Smooth muscle cell (in vitro differentiated cells): ENCODE measurements around the gene IRAK4. TPM values are rescaled to one million over a fixed set of nuclear protein-coding genes. Genes with fewer than 3 reads are reported as not detected.
"Not testable (repeated sequence)": the region's sequence is repeated elsewhere in the genome, so short reads cannot be mapped to it uniquely, and the experiment has no call there.

Experiments used
- DNase-seq: peaks from one replicate; lab custom pipeline; 2025; ENCODE audit not compliant: unreplicated experiment; lab: John Stamatoyannopoulos, UW
- H2AFZ ChIP-seq: fragments of 200-600 bp; sonication (generic); 2 replicates; pipeline ENCODE4 v1.6.0; 2016; ENCODE audit warnings: antibody characterized with exemption, low read depth, mild to moderate bottlenecking
- H3F3A ChIP-seq: fragments of 200-600 bp; sonication (generic); 2 replicates; pipeline ENCODE4 v1.6.0; 2017; ENCODE audit warnings: antibody characterized with exemption, low read depth
- H3K27ac ChIP-seq: fragments of 200-600 bp; sonication (generic); 2 replicates; pipeline ENCODE4 v1.5.1; 2016; ENCODE audit warnings: low read depth, mild to moderate bottlenecking
- H3K27me3 ChIP-seq: fragments of 200-600 bp; sonication (generic); 2 replicates; pipeline ENCODE4 v1.6.1; 2016; ENCODE audit warnings: low read depth, mild to moderate bottlenecking
- H3K36me3 ChIP-seq: fragments of 200-600 bp; sonication (generic); 2 replicates; pipeline ENCODE4 v1.5.1; 2016; ENCODE audit warnings: low read depth
- H3K4me1 ChIP-seq: fragments of 200-600 bp; sonication (generic); 2 replicates; pipeline ENCODE4 v1.5.1; 2016; ENCODE audit warnings: low read depth
- H3K4me2 ChIP-seq: fragments of 200-600 bp; sonication (generic); 2 replicates; pipeline ENCODE4 v1.6.0; 2016; ENCODE audit warnings: mild to moderate bottlenecking
- H3K4me3 ChIP-seq: fragments of 200-600 bp; sonication (generic); 2 replicates; pipeline ENCODE4 v1.5.1; 2016; ENCODE audit warnings: mild to moderate bottlenecking
- H3K79me2 ChIP-seq: fragments of 200-600 bp; sonication (generic); 2 replicates; pipeline ENCODE4 v1.6.0; 2016; ENCODE audit warnings: low read depth, mild to moderate bottlenecking
- H3K9ac ChIP-seq: fragments of 200-600 bp; sonication (generic); 2 replicates; pipeline ENCODE4 v1.6.0; 2016; ENCODE audit warnings: low read depth
- H3K9me3 ChIP-seq: fragments of 200-600 bp; sonication (generic); replicated peaks from 2 replicates; pipeline ENCODE4 v1.5.1; 2016; ENCODE audit warnings: low read depth
- H4K20me1 ChIP-seq: fragments of 200-600 bp; sonication (generic); 2 replicates; pipeline ENCODE4 v1.6.0; 2016; ENCODE audit warnings: low read depth
- CTCF ChIP-seq: fragments of 200-600 bp; sonication (generic); IDR thresholded peaks from 2 replicates; pipeline ENCODE4 v1.5.1; 2017; ENCODE audit warnings: borderline replicate concordance, mild to moderate bottlenecking, antibody characterized with exemption; ENCODE audit not compliant: insufficient read depth, poor library complexity, severe bottlenecking
- WGBS: methylation state at CpG from one replicate; pipeline ENCODE4 v1.1.7; 2016; ENCODE audit warnings: low lambda C conversion rate; 5-methylcytosine and 5-hydroxymethylcytosine counted together
- polyA plus RNA-seq: library from polyadenylated mRNA; unstranded; fragments of >200 nt; fragmentation: Nextera tagmentation; extraction: Ambion mirVana; gene quantifications from 2 replicates; pipeline ENCODE4 v1.2.1, GENCODE V29; 2016
- total RNA-seq: library from RNA; depleted of rRNA; stranded (reverse); fragments of >200 nt; gene quantifications from 2 replicates; pipeline ENCODE4 v1.2.3, GENCODE V29; 2014

Gene IRAK4
- total and polyA plus RNA-seq, 2 experiments from 2014 or later: 7.0 to 42.8 TPM

- H4K20me1 ChIP-seq: no peaks in the 10 kb centered on the region
- no peak overlapping the region for H3K4me3 ChIP-seq
- no peak for DNase-seq
- no peak overlapping the region for H3K4me2 ChIP-seq
- no peaks in the 10 kb centered on the region for H3K79me2 ChIP-seq
- TF ChIP-seq CTCF: no peak
- H2AFZ ChIP-seq: no peak overlapping the region
- no peaks in the 10 kb centered on the region for H3K9me3 ChIP-seq
- H3K9ac ChIP-seq: no peak overlapping the region
- peaks cover 20% of the 10 kb centered on the region for H3K36me3 ChIP-seq
- no peak overlapping the region for H3K27ac ChIP-seq
- peaks cover 4% of the 10 kb centered on the region for H3K4me1 ChIP-seq
- no peaks in the 10 kb centered on the region for H3K27me3 ChIP-seq
- H3F3A ChIP-seq: no peaks in the 10 kb centered on the region
Measured at GRCh38 chr12:43744826-43745225, 13.9 kb upstream of the IRAK4 start.

- WGBS: 49% methylated on average over 5 of the region's 5 CpGs
- H3K9me3 ChIP-seq: no peaks in the 10 kb centered on the region
Measured at GRCh38 chr12:43749016-43749415, 9.7 kb upstream of the IRAK4 start.

GRCh38 chr12:43750814-43751213, 7.9 kb upstream of the IRAK4 start:
- H2AFZ ChIP-seq: no peak overlapping the region
- H3K27ac ChIP-seq: no peak overlapping the region
- H3K9ac ChIP-seq: no peak overlapping the region
- H4K20me1 ChIP-seq: no peaks in the 10 kb centered on the region
- H3K4me2 ChIP-seq: no peak overlapping the region
- DNase-seq: no peak
- TF ChIP-seq CTCF: no peak
- H3K9me3 ChIP-seq: no peaks in the 10 kb centered on the region
- WGBS: 92% methylated on average over 3 of the region's 3 CpGs
- no peaks in the 10 kb centered on the region for H3K27me3 ChIP-seq
- no peaks in the 10 kb centered on the region for H3K4me1 ChIP-seq
- H3F3A ChIP-seq: no peaks in the 10 kb centered on the region
- peaks cover 13% of the 10 kb centered on the region for H3K36me3 ChIP-seq
- peaks cover 8% of the 10 kb centered on the region for H3K79me2 ChIP-seq
- no peak overlapping the region for H3K4me3 ChIP-seq

More at GRCh38 chr12:43749016-43749415, 9.7 kb upstream of the IRAK4 start:
- Histone ChIP-seq H3K9ac (no peak overlapping the region), H3K79me2 (peaks cover 8% of the 10 kb centered on the region), H3K36me3 (peaks cover 21% of the 10 kb centered on the region), H3K4me2 (peak overlapping the region; percentile 31), H2AFZ (no peak overlapping the region), H3F3A (no peaks in the 10 kb centered on the region), H3K4me1 (no peaks in the 10 kb centered on the region), H3K27me3 (no peaks in the 10 kb centered on the region), H3K4me3 (no peak overlapping the region), H4K20me1 (no peaks in the 10 kb centered on the region), H3K27ac (peak overlapping the region; percentile 8)
- no peak for DNase-seq
- no peak for TF ChIP-seq CTCF

GRCh38 chr12:43751360-43751759, 7.4 kb upstream of the IRAK4 start:
- not testable (repeated sequence) for H3K27ac ChIP-seq, H2AFZ ChIP-seq, H3K4me1 ChIP-seq, H3K4me3 ChIP-seq, H3K4me2 ChIP-seq, H3K9me3 ChIP-seq, DNase-seq, H3K27me3 ChIP-seq, H3K9ac ChIP-seq, H3F3A ChIP-seq, H4K20me1 ChIP-seq
- Histone ChIP-seq H3K79me2 (peaks cover 12% of the 10 kb centered on the region), H3K36me3 (peaks cover 12% of the 10 kb centered on the region)
- WGBS: 89% methylated on average over 6 of the region's 6 CpGs
